ENCODE data around the gene TTLL10.

Gene TTLL10

DNA sequence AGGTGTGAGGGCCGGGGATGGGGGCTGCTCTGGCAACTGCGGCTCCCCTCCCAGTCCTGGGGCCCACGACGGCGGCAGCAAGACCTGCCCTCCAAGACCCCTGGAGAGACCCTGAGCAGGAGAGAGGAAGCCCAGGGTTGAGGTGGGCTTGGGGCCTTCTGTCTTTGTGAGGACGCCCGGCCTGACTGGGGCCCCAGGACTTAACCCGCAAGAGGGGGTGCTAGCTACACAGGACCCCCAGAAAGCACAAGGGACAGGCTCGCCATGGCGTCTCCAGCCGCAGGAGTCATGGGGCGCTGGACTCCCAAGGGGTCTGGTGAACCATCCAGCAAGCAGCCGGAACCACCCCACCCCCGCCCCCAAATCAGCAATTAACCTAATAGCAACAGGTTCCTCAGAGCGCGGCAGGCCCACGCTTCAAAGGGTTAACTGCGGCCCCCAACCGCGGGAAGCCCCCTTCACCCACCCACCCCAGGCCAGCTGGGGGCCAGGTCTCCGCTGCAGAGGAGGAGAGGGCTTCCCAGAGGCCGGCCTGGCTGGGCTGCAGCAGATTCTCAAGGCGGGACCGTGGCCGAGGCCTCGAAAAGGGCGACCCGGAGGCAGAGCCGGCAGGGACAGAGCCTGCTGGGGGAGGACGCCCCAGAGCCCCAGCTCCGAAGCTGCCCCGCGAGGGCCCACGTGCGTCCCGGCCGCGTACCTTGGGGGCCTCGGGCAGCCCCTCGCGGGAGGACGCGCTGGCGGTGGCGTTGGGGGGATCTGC, 72.3 kb downstream of the TTLL10 start:
- Histone ChIP-seq H3K4me3 (ENCODE audit: low read length) (no peak overlapping the region), H3K9me3 (ENCODE audit: control insufficient read depth, low read length) (no peaks in the 10 kb centered on the region), H3K36me3 (ENCODE audit: control insufficient read depth, insufficient read depth, low read length, severe bottlenecking) (no peaks in the 10 kb centered on the region), H3K27me3 (replicated peaks; ENCODE audit: control insufficient read depth, insufficient read depth, low read length) (no peaks in the 10 kb centered on the region), H3K4me1 (ENCODE audit: control insufficient read depth, insufficient read depth, low read length) (no peaks in the 10 kb centered on the region), H3K9ac (ENCODE audit: low read length) (no peak overlapping the region)
- DNase-seq (ENCODE audit: low read depth), result no peak

DNA sequence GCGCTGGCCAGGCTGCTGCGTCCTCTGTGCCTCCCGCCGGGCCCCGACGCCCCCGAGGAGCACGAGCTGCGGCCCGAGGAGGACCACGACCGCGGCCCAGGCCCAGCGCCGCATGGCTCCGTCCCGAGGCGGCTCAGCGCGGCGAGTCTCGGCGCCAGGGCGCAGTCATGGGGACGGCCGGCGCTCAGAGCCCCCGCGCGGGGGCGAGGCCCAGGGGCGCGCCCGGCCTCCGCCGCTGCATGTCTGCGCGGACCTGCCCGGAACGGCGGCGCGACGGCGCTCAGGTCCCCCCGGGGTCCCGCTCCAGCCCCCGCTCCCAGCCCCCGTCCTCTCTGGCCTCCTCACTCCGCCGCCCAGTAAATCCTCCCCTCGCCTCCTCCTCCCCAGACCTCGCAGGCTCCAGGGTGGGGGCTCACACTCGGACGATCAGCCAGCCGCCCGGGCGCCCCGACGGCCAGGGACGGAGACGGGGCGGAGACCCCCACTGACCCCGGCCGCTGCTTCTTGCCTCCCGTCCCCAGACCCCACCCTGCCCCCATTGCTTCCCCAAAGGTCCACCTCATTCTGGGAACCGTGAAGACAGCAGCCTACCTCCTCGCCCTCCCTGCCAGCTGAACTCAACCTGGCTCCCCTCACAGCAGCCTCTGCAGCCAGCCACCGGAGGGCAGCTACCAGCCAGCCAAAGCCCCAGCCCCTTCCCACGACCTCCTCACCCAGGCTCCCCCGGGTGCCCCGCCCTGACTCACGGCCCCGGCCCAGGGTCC, 73.1 kb downstream of the TTLL10 start, which contains the start of gene C1QTNF12:
C1QTNF12 (minus strand) TSS at position 146 of the 764 bp plus-strand sequence; CDS start at position 114, 32 bp downstream.
- H3K36me3 ChIP-seq (ENCODE audit: control insufficient read depth, insufficient read depth, low read length, severe bottlenecking), result no peaks in the 10 kb centered on the region
- no peaks in the 10 kb centered on the region for H3K4me1 ChIP-seq (ENCODE audit: control insufficient read depth, insufficient read depth, low read length)
- no peaks in the 10 kb centered on the region for H3K9me3 ChIP-seq (ENCODE audit: control insufficient read depth, low read length)
- no peak for DNase-seq (ENCODE audit: low read depth)
- no peak within 1 kb of the TSS for H3K9ac ChIP-seq (ENCODE audit: low read length)
- H3K4me3 ChIP-seq (ENCODE audit: low read length), result no peak within 1 kb of the TSS
- no peaks in the 10 kb centered on the region for H3K27me3 ChIP-seq (replicated peaks; ENCODE audit: control insufficient read depth, insufficient read depth, low read length)

DNA sequence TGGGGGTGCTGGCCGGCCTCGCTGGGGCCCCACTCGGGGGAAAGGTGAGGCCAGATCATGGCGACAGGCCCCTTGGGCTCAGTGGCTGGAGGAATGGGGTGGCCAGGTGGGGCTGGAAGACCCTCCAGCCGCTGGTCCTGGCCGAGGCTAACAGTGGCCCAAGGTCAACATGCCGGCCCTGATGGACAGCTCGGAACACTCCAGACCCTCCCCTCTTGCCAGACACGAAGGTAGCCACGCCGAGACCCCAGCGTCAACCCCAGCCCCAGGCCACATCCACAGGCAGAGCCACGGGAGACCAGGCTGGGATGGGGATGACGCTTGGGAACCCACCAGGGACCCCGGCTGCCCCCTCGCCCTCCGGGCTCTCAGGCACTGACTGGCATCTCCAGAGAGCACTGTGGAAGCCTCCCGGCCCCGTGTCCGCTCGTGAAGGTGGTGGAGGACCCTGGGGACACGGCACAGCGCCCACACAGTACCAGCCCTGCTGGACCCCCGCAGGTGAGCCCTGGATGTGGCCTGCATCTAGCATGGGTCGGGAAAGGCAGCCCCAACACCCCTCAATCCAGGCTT, 73.7 kb downstream of the TTLL10 start:
- H3K9ac ChIP-seq (ENCODE audit: low read length), result no peak overlapping the region
- H3K4me3 ChIP-seq (ENCODE audit: low read length), result no peak overlapping the region
- H3K9me3 ChIP-seq (ENCODE audit: control insufficient read depth, low read length), result no peaks in the 10 kb centered on the region
- H3K36me3 ChIP-seq (ENCODE audit: control insufficient read depth, insufficient read depth, low read length, severe bottlenecking), result peaks cover 4% of the 10 kb centered on the region
- no peaks in the 10 kb centered on the region for H3K4me1 ChIP-seq (ENCODE audit: control insufficient read depth, insufficient read depth, low read length)
- DNase-seq (ENCODE audit: low read depth), result no peak
- no peaks in the 10 kb centered on the region for H3K27me3 ChIP-seq (replicated peaks; ENCODE audit: control insufficient read depth, insufficient read depth, low read length)
